ENCODE measurements around the gene EFEMP1.

GRCh38 chr2:55903727-55904126 is 19.9 kb downstream of the EFEMP1 start:
- TF ChIP-seq POLR2A (IDR thresholded peaks at IDR 0.05; ENCODE audit: low read length): no peak
- TF ChIP-seq GATA1 (IDR thresholded peaks at IDR 0.05; ENCODE audit: low read depth, low read length): no peak

All from erythroblast (primary cell).